Body of pancreas (tissue), 4 donors: ENCODE results near the gene SPSB2. TPM values are rescaled to one million over a fixed set of nuclear protein-coding genes. Genes with fewer than 3 reads are reported as not detected.

Source experiments
- ATAC-seq: fragments of 150-250 bp; one replicate; pipeline ENCODE4 v1.9.1; 2016
- DNase-seq, 4 donors: peaks; one replicate each; pipeline ENCODE4 v3.0.0-alpha.2; 2019
- H3K27ac ChIP-seq, 4 donors: fragments of 200-600 bp; sonication (generic); 1 replicate in 3 of 4; 2 replicates in 1 of 4; pipeline versions ENCODE4 v1.5.1 to v1.6.1; 2016 to 2019; ENCODE audit warnings: mild to moderate bottlenecking in 1 of 4, mixed read lengths in 1 of 4, moderate library complexity in 1 of 4
- H3K27me3 ChIP-seq, 2 donors: fragments of 200-600 bp; sonication (generic); one replicate each; pipeline ENCODE4 v1.6.0; 2016; ENCODE audit warnings: mild to moderate bottlenecking in 1 of 2
- H3K36me3 ChIP-seq, 2 donors: fragments of 200-600 bp; sonication (generic); replicated peaks in 1 of 2; 2 replicates each; pipeline ENCODE4 v1.5.1; 2016; ENCODE audit warnings: low read depth in 2 of 2; ENCODE audit not compliant: insufficient read depth in 1 of 2
- H3K4me1 ChIP-seq: fragments of 200-600 bp; sonication (generic); one replicate; pipeline ENCODE4 v1.6.0; 2016
- H3K4me3 ChIP-seq, 2 donors: fragments of 200-600 bp; sonication (generic); 1 replicate in 1 of 2; 2 replicates in 1 of 2; pipeline ENCODE4 v1.5.1; 2016 to 2019
- H3K9me3 ChIP-seq, 3 donors: fragments of 200-600 bp; sonication (generic); 1 replicate in 2 of 3; 2 replicates in 1 of 3; pipeline ENCODE4 v1.5.1; 2016
- POLR2A ChIP-seq, 3 donors: fragments of 450-650 bp; IDR thresholded peaks; one replicate each; pipeline ENCODE4 v1.6.1; 2016; ENCODE audit warnings: antibody characterized with exemption in 3 of 3, mild to moderate bottlenecking in 2 of 3
- WGBS, 2 donors: methylation state at CpG; one replicate each; pipeline ENCODE4 v1.1.5; 2017; 5-methylcytosine and 5-hydroxymethylcytosine counted together
- intact Hi-C: fragments of 100-400 bp; cut with DNase I; formaldehyde crosslinking; loops from one replicate; pipeline ENCODE4 v1.15.1; 2023
- total RNA-seq, 2 donors: library from RNA; depleted of rRNA; stranded (reverse); fragments of >200 nt; gene quantifications; one replicate each; pipeline ENCODE4 v1.1.0, GENCODE V29; 2016
- TF ChIP-seq, protein P1 (sequence below), 7 experiments: fragments of 450-650 bp in 4 of 7; fragments of 200-600 bp in 3 of 7; sonication (generic) in 3 of 7; IDR thresholded peaks; one replicate each; pipeline ENCODE4 v1.5.1; 2016 to 2019; ENCODE audit warnings: antibody characterized with exemption in 7 of 7

Gene SPSB2
- total RNA-seq, 2 donors from 2014 or later, result 2.6 to 11.9 TPM

DNA sequence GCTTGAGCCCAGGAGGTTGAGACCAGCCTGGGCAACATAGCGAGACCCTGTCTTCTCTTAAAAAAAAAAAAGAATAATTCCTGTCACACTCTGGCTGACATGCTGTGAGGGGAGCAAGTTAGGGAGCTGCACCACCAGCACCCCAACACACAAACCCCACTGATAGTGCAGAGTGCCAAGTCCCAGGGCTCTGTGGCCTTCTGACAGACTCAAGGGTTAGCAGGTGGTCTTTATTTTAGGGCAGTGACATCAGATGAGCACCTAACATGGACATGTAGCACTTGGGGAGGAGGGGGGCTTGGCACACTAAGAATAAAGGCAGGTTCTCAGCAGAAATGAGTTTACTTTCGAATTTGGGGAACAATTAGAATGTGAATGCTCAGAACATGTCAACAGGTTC lies 14.3 kb downstream of the SPSB2 start:
- no peak for ATAC-seq
- Histone ChIP-seq H3K27ac (no peak overlapping the region), H3K27me3 (no peaks in the 10 kb centered on the region), H3K9me3 (no peaks in the 10 kb centered on the region), H3K36me3 (peaks cover 16 to 37% of the 10 kb centered on the region in 2 donors), H3K4me3 (no peak overlapping the region), H3K4me1 (peaks cover 5% of the 10 kb centered on the region)
- TF ChIP-seq POLR2A (IDR thresholded peaks at IDR 0.05), result no peak
- TF ChIP-seq, protein P1, sequence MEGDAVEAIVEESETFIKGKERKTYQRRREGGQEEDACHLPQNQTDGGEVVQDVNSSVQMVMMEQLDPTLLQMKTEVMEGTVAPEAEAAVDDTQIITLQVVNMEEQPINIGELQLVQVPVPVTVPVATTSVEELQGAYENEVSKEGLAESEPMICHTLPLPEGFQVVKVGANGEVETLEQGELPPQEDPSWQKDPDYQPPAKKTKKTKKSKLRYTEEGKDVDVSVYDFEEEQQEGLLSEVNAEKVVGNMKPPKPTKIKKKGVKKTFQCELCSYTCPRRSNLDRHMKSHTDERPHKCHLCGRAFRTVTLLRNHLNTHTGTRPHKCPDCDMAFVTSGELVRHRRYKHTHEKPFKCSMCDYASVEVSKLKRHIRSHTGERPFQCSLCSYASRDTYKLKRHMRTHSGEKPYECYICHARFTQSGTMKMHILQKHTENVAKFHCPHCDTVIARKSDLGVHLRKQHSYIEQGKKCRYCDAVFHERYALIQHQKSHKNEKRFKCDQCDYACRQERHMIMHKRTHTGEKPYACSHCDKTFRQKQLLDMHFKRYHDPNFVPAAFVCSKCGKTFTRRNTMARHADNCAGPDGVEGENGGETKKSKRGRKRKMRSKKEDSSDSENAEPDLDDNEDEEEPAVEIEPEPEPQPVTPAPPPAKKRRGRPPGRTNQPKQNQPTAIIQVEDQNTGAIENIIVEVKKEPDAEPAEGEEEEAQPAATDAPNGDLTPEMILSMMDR (IDR thresholded peaks at IDR 0.05), result no peak
- no peak for DNase-seq
- intact Hi-C loops, result no loop called here
- WGBS, 2 donors, result 80 to 89% methylated on average over 2 of the region's 2 CpGs

DNA sequence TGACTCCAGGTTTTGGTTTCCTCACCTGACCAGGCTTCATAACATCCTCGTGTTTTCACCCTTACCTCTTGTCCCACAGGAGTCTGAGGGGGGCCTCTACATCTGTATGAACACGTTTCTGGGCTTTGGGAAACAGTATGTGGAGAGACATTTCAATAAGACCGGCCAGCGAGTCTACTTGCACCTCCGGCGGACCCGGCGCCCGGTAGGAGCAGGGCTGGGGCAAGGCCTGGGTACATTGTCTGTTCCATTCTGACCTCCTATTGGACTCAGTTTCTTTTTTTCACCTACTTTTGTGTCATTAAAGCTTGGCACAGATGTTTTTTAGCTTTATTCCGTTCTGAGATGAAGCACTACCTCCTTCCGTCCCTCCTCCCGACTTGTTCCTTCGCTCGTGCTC lies 17.8 kb downstream of the SPSB2 start:
- Histone ChIP-seq H3K27me3 (no peaks in the 10 kb centered on the region), H3K4me3 (no peak overlapping the region), H3K36me3 (peaks cover 16 to 18% of the 10 kb centered on the region in 2 donors), H3K27ac (no peak overlapping the region), H3K4me1 (peaks cover 28% of the 10 kb centered on the region), H3K9me3 (no peaks in the 10 kb centered on the region)
- no peak for TF ChIP-seq POLR2A (IDR thresholded peaks at IDR 0.05)
- TF ChIP-seq, protein P1 (IDR thresholded peaks at IDR 0.05), result no peak
- ATAC-seq, result no peak
- intact Hi-C loops, result no loop called here
- DNase-seq, result no peak
- 86 to 93% methylated on average over 14 of the region's 14 CpGs for WGBS, 2 donors

DNA sequence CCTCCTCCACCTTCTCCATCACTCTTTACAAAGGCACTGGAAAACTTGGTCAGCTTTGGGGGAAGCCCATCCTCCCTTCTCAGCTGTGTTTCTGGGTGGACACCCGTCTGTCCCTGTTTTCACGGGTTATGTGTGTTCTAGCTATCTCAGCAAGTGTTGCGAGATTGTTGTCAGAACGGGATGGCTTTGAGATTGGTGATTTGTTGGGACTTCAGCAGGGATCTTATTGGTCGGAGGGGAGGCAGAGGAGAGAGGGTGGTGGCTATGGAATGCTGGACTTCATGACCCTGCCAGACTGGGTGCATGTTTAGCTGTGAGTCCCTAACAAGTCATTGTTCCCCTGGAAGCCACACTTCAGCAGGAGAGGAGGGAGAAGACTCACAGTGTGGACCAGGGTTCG lies 19.1 kb downstream of the SPSB2 start:
- Histone ChIP-seq H3K9me3 (no peaks in the 10 kb centered on the region), H3K27me3 (no peaks in the 10 kb centered on the region), H3K4me3 (no peak overlapping the region), H3K36me3 (peaks cover 9 to 16% of the 10 kb centered on the region in 2 donors), H3K4me1 (peaks cover 28% of the 10 kb centered on the region), H3K27ac (no peak overlapping the region)
- TF ChIP-seq, protein P1 (IDR thresholded peaks at IDR 0.05), result no peak
- no peak for TF ChIP-seq POLR2A (IDR thresholded peaks at IDR 0.05)
- no peak for ATAC-seq
- intact Hi-C loops, result no loop called here
- 50 to 64% methylated on average over 6 of the region's 6 CpGs for WGBS, 2 donors
- DNase-seq, result no peak

DNA sequence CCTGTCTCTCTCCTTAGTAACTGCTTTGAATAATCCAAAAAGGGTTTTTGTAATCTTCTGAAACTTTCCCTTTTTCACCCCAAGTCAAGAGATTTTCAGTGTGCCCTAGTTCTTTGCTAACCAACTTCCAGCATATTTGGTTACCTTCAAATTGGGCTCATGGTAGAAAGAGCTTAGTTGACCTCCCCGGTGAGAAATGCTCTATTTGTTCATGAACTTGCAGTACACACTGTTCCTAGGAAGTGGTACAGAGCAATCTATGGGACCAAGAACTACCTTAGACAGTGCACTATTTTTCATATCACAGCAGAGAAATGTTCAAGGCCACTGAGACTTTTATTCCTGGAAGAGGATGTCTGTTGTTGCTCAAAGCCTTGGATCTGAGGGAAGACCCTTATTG lies 19.5 kb downstream of the SPSB2 start:
- Histone ChIP-seq H3K4me3 (no peak overlapping the region), H3K9me3 (no peaks in the 10 kb centered on the region), H3K36me3 (peaks cover 9 to 16% of the 10 kb centered on the region in 2 donors), H3K27ac (no peak overlapping the region), H3K27me3 (no peaks in the 10 kb centered on the region), H3K4me1 (peaks cover 28% of the 10 kb centered on the region)
- intact Hi-C loops, result no loop called here
- 47 to 59% methylated on average over 1 of the region's 1 CpG for whole genome bisulfite sequencing, 2 donors
- no peak for DNase-seq
- TF ChIP-seq, protein P1 (IDR thresholded peaks at IDR 0.05), result no peak
- no peak for TF ChIP-seq POLR2A (IDR thresholded peaks at IDR 0.05)
- no peak for ATAC-seq

DNA sequence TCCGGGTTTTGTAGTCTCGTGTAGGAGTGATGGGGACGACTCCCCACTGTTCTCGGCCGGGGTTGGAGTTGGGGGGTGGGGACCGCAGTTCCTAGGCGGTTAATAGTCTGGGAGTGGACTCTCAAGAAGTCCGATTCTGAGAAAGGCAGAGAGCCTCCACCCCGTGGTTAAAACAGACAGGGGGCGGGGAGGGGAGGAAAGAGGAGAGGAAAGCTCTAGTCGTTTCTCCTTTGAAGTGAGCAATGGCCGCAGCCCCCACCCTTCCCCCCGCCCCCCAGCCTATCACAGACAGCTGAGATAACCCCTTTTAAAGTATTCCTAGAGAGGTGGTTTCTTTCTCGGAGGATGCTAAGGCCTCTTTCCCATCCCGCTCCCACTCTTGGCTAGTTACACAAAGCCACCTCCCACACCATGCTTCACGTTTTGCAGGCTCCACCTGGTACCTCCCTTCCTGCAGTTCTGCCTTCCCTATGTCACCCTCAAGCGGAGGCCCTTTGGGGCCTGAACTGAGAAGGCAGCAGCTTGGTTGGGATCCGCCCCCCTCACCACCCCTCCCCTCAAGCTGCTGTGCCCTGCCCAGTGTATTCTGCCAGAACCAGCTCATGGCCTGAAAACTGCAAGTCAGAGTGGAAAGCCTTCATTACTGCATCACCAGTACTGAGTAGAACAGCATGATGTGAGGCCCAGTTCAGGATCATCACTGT lies 20.3 kb downstream of the SPSB2 start:
- ATAC-seq (no peak), DNase-seq (peak in 1 of 4 donors; percentile 22)
- no peaks in the 10 kb centered on the region for H3K27me3 ChIP-seq
- no peak for TF ChIP-seq POLR2A (IDR thresholded peaks at IDR 0.05)
- TF ChIP-seq, protein P1 (IDR thresholded peaks at IDR 0.05), result no peak
- WGBS, 2 donors, result 3 to 4% methylated on average over 17 to 18 of the region's 18 CpGs
- intact Hi-C loops, result no loop called here
- no peaks in the 10 kb centered on the region for H3K9me3 ChIP-seq
- peaks cover 28% of the 10 kb centered on the region for H3K4me1 ChIP-seq
- H3K4me3 ChIP-seq, result peak overlapping the region in 1 of 2 donors; percentile 45
- peaks cover 6 to 8% of the 10 kb centered on the region in 2 donors for H3K36me3 ChIP-seq
- peak overlapping the region in 2 of 4 donors; percentile 98 for H3K27ac ChIP-seq
